GM20431 (cell line): ENCODE results near the gene GDF2.

Source experiments
- in situ Hi-C: fragments of 300-500 bp; cut with MseI, MboI; formaldehyde crosslinking; loops from one replicate; pipeline ENCODE4 v1.15.0; 2020; ENCODE audit warnings: low sequenced_read_pairs; ENCODE audit not compliant: unreplicated experiment

GDF2 gene

GRCh38 chr10:47348138-47348651, 25.9 kb downstream of the GDF2 start, which contains the start of gene RBP3:
Gene RBP3, plus strand, starts transcription at chr10:47348363. Its CDS starts 122 bp downstream, at chr10:47348485.
- in situ Hi-C loops, result no loop called here

GRCh38 chr10:47348661-47349470, 26.6 kb downstream of the GDF2 start:
- in situ Hi-C loops, result no loop called here

GRCh38 chr10:47349516-47349915, 27.3 kb downstream of the GDF2 start:
- in situ Hi-C loops, result no loop called here

- in situ Hi-C loops, result no loop called here
Measured at GRCh38 chr10:47349941-47350371, 27.7 kb downstream of the GDF2 start.

- in situ Hi-C loops, result no loop called here
Measured at GRCh38 chr10:47350671-47351640, 28.7 kb downstream of the GDF2 start.

GRCh38 chr10:47351899-47352815, 29.9 kb downstream of the GDF2 start:
- in situ Hi-C loops, result no loop called here

- in situ Hi-C loops, result no loop called here
Measured at GRCh38 chr10:47353351-47353750, 31.1 kb downstream of the GDF2 start.

GRCh38 chr10:47354165-47354564, 31.9 kb downstream of the GDF2 start:
- in situ Hi-C loops, result no loop called here

GRCh38 chr10:47354900-47355299, 32.6 kb downstream of the GDF2 start:
- in situ Hi-C loops, result no loop called here

- in situ Hi-C loops, result no loop called here
Measured at GRCh38 chr10:47356708-47357107, 34.5 kb downstream of the GDF2 start.

- in situ Hi-C loops, result no loop called here
Measured at GRCh38 chr10:47357131-47357582, 34.9 kb downstream of the GDF2 start.

GRCh38 chr10:47357911-47358310, 35.7 kb downstream of the GDF2 start:
- in situ Hi-C loops, result no loop called here

GRCh38 chr10:47358457-47358856, 36.2 kb downstream of the GDF2 start:
- in situ Hi-C loops, result no loop called here

- in situ Hi-C loops, result no loop called here
Measured at GRCh38 chr10:47359101-47359500, 36.8 kb downstream of the GDF2 start.

- in situ Hi-C loops, result no loop called here
Measured at GRCh38 chr10:47359626-47360418, 37.6 kb downstream of the GDF2 start.

GRCh38 chr10:47360419-47361040, 38.3 kb downstream of the GDF2 start:
- in situ Hi-C loops, result no loop called here

GRCh38 chr10:47361293-47361692, 39.0 kb downstream of the GDF2 start:
- in situ Hi-C loops, result no loop called here

GRCh38 chr10:47362199-47362598, 39.9 kb downstream of the GDF2 start:
- in situ Hi-C loops, result no loop called here
